8988T (cell line): ENCODE data around the gene F12.
"Not testable (repeated sequence)": the region's sequence is repeated elsewhere in the genome, so short reads cannot be mapped to it uniquely, and the experiment has no call there.

Experiments
- DNase-seq: peaks from one replicate; pipeline ENCODE4 v3.0.0; 2011

F12 gene

DNA sequence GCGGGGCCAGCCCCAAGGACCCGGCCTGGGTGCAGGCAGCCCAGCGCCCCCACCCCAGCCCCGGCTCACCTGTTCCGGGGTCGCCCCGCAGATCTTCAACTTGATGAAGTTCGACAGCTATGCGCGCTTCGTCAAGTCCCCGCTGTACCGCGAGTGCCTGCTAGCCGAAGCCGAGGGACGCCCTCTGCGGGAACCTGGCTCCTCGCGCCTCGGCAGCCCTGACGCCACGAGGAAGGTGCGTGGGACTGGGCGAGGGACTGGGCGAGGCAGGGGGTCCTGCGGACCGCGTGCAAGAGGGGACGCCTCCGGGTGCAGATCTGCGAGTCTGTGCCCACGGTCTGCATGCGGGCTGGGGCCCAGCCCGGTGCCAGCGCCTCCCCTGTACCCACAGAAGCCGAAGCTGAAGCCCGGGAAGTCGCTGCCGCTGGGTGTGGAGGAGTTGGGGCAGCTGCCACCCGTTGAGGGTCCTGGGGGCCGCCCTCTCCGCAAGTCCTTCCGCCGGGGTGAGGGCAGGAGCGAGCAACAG, 42.0 kb downstream of the F12 start:
- DNase-seq = no peak

GRCh38 chr5:177366528-177367322, 42.6 kb downstream of the F12 start:
- peak; percentile 92 for DNase-seq

DNA sequence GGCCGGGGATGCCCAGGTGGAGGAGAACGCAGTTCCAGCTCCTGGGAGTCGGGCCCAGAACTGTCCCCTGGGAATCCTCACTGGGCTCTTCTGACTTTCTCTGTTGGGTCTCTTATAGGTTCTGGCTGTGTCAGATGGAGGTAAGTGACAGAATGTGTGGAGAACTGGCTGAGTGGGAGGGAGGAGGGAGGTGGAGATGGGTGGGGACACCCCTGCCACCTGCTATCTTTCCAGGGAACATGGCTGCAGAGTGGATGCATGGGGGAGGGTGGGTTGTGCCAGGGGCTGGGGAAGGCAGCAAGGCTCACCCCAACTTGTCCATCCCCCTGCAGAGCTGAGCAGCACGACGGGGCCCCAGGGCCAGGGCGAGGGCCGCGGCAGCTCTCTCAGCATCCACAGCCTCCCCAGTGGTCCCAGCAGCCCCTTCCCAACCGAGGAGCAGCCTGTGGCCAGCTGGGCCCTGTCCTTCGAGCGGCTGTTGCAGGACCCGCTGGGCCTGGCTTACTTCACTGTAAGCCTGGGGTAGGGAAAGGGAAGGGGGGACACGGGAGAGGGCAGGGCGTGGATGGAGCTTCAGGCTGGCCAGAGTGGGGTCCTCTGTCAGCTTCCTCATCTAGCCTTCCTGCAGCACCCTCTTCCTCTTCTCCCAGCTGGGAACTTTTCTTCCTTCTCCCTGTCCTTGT, 43.4 kb downstream of the F12 start:
- no peak for DNase-seq

GRCh38 chr5:177364159-177364962, 45.0 kb downstream of the F12 start:
- no peak for DNase-seq

DNA sequence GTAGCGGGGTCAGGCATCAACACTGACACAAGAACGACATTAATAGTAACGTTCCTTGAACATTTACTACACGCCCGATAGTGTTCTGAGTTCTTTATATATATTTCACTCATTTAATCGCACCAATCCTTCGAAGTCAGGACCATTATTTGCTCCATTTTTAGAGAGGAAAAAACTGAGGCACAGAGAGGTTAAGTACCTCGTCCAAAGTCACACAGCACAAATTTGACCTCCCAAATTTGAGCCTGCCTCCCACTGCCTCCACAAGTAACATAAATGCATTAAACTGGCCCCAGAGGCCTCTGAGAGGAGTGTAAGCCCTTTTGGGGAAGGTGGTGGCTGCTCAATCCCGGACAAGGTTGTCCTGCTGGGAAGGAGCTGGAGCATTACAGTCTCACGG, 45.8 kb downstream of the F12 start:
- DNase-seq = no peak

DNA sequence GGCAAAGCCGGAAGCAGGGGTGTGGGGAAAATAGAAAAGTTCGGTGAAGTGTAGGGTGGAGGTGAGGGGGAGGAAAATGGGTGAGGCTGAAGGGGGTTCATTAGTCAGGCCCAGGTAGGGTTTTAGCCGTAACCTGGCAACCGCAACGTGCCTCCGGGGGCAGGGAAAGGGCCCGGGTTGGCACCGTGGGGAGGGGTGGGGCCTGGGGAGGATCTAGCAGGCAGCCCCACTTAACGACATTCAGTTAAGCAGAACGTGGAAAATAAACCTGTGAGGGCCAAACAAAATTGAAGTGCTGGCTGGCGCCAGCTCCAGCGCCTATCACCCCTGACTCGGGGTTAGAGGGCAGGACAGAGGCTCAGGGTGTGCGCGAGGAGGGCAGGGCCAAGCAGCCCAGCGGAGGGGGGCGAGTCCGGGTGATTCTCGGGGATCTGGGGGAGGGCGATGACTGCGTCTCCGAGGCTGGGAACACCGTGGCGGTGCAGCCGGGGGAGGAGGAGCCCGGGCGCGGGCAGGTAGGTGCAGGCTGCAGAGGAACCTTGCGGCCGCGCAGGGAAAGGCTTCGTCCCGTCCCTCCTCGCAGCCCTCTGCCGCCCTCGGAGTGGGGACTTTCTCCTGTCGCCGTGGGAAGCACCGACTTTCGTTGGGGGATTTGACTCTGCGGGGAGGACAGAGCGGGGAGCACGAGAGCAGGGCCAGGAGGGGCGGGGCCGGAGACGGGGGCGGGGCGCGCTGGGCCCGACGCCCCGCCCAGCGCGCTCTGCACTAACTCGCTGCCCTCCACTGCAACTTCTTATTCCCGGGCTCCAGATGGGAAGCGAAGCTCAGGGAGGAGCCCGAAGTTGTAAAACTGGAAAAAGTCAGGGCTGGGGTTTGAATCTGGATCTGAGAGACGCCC, 46.5 kb downstream of the F12 start:
- peak; percentile 86 for DNase-seq

- DNase-seq = no peak
Measured at GRCh38 chr5:177362292-177362609, 47.1 kb downstream of the F12 start.

DNA sequence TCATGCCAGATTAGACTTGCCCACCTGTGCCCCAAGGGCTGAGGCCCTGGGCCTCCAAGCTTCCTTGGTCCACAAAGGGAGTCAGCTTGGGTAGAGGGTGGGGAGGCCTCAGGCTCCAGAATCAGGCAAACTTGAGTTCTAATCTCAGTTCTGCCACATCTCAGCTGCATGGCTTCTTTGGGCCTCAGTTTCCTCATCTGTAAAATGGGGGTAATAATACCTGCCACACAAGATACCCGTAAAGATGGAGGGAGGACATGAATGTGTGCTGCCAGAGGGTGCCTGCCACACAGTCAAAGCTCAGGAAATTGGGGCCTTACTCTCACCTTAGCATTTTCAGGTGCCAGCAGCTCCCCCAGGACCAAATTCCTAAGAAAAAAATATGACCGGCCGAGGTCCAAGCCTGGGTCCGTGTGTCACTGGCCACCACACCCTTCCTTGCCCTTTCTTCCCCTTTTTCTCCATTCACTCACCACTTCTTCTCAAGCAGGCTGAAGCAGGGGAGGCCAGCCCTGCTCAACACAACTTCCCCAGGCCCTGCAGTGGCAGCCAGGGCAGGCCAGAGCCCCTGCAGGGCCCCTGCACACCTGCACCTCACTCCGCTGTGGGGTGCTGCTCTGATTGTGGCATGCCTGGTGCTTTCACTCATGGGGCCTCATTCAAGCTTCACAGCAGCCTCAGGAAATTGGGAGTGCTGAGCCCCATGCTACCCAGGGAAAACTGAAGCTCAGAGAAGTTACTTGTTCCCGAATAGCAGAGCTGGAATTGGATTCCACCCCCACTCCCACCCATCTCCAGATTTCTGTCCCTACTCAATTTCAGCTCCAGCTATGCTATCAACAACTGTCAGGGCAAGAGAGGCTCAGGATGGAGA, 47.7 kb downstream of the F12 start:
- no peak for DNase-seq

GRCh38 chr5:177360740-177361139, 48.6 kb downstream of the F12 start:
- not testable (repeated sequence) for DNase-seq

DNA sequence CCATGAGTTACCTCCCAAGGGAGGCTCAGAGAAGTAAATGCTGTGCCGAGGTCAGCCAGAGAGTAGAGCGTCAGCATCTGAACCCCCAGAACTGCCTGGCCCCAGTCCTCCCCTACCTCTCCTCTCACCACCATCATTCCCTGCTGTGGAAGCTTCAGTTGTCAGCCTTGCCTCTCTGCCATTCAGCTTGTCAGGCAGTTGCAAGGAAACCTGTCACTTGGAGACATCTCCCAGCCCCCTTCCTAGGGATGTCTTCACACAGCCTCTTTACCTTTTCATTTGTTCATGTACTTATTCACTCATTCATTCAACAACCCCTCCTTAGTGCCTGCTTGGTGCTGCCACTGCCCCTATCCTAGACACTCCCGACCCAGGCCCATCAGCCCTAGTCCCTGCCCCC, 49.5 kb downstream of the F12 start:
- DNase-seq = no peak

GRCh38 chr5:177359451-177359851, 49.9 kb downstream of the F12 start:
- DNase-seq = no peak

- no peak for DNase-seq
Measured at GRCh38 chr5:177358370-177358819, 51.0 kb downstream of the F12 start.

DNA sequence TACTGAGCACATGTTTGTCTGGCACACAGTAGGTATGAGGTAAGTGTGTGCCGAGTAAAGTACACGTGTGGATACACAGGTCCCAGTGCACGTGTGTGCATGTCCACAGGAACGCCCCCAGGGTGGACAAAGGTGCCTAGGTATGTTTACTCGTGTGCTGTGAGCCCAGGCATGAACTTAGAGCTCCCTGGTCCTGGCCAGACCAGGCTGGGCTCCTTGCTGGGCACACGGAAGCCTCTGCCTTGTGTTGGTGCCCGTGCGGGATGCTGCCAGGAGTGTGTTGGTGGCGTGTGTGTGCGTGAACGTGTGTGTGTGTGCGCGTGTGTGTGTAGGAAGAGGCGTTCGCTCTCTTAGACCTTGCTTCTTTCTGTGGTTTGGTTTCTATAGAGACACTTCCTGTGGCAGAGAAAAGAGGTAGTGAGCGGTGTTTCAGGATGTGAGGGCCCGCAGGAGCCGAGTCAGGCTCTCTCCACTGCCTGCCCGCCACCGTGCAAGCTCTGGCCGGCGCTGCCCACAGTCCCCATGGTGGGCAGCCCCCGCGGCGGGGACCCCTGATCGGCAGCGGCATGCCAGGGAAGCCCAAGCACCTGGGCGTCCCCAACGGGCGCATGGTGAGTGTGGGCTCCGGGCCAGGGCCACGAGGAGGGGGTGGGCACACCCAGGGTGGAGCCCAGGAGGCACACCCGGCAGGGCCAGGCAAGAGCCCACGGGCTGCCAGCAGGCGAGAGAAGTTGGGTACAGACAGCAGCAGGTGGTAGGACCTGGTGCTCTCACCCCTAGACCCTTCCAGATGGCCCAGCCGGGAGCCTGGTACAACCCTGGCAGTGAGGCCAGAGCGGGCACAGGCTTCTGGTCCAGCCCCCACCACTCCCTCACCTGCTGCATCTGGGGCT, 51.7 kb downstream of the F12 start, which contains the start of gene RGS14:
Gene RGS14, plus strand, starts transcription at position 466 of the 893 bp plus-strand sequence. Its CDS starts 101 bp downstream, at position 567.
- DNase-seq = no peak

DNA sequence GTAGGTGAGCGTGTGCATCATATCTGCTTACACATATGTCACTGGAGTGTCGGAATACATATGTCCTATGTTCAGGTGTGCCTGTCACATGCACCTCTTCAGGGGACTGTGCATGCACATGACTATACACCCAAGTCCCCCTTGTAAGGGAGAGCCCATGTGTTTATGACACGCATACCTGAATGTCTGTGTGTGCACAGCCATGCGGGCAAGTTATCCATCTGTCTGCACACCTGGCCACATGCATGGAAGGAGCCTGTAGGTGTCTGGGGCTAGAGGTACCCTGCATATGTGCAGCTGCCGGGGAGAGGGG, 52.3 kb downstream of the F12 start:
- no peak for DNase-seq

- no peak for DNase-seq
Measured at GRCh38 chr5:177356746-177357145, 52.6 kb downstream of the F12 start.

GRCh38 chr5:177355868-177356168, 53.5 kb downstream of the F12 start:
- DNase-seq = no peak

GRCh38 chr5:177355162-177355867, 54.0 kb downstream of the F12 start:
- no peak for DNase-seq

- DNase-seq = no peak
Measured at GRCh38 chr5:177354711-177355110, 54.7 kb downstream of the F12 start.

DNA sequence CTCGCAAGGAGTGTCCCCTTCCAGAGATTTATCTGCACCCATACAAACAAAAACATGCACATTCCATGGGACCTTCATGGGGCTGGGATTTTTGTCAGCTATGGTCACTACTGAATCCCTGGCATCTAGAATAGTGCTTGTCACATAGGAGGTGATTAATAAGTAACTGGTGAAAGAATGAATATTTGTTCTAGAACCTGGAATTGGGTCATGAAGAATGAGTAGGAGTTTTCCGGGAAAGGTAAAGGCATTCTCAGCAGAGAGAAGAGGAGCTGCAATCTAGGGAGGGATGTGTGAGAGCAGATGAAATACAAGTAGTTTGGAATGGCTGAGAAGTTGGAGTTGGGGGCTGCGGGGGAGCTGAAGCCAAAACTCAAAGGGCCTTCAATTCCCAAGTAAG, 55.1 kb downstream of the F12 start:
- DNase-seq = no peak

GRCh38 chr5:177353093-177353492, 56.3 kb downstream of the F12 start:
- no peak for DNase-seq
